UCSD-AML1 (cell line): ENCODE results near the gene NFYC.
A peak's percentile ranks its signal among the peaks of the same experiment; 100 is the strongest.

ENCODE experiments used
- DNase-seq: peaks from one replicate; lab custom pipeline; 2025; ENCODE audit not compliant: unreplicated experiment; lab: John Stamatoyannopoulos, UW

The NFYC gene

DNA sequence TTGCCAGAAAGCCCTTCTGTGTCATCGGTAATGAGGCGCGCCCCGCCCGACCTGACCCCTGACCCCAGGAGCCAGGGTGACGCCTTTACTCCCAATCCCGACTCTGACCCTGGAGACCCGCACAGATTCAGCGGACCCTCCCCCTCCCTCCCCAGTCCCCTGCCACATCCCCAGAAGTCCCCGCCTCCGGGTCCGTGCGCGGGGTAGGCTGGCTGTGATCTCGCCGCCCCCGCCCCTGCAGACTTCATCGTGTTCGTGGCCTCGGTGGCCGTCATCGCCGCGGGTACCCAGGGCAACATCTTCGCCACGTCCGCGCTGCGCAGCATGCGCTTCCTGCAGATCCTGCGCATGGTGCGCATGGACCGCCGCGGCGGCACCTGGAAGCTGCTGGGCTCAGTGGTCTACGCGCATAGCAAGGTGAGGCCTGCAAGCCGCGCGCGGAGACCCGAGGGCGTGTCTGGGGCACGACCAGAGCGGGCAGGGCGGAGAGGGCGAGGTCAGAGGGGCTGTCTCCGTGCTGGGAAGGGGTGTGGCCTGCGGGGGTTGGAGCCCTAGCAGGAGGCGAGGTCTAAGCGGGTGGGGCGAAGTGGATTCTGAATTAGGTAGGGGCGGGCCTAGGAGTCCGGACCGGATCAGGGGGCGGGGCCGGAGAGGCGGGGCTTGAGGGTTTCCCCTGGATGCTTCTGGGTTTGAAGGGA is 126.9 kb downstream of the NFYC start:
- no peak for DNase-seq

GRCh38 chr1:40819101-40819500 is 127.6 kb downstream of the NFYC start:
- no peak for DNase-seq

DNA sequence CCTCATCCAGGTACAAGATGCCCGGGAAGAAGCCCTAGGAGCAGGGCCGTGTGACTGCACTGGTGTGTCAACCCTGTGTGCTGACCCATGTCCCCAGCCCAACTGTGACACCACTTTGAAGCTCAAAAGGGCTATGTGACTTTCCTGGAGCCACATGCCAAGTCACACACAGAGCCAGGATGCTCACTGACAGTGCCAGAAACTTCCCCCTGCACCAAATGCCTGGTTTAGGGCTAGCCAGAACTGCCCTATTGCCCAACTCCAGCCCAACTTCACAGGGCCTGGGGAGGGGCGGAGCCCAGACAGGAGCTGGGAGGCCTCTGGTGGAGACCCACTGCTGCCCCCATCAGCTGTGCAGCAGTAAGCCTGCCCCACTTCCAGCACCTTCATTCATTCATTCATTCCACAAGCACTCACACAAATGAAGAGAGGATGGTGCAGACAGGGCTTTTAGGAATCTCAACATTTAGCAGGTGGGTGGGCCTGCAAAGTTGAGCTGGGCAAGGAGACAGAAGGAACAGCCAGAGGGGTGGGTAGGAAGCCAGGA is 128.8 kb downstream of the NFYC start:
- DNase-seq, result peak; percentile 62
